Stomach (tissue), 4 donors: ENCODE data around the gene PRMT7.

ENCODE experiments used
- CTCF ChIP-seq, 7 experiments: fragments of 450-650 bp in 4 of 7; fragments of 200-600 bp in 3 of 7; sonication (generic) in 3 of 7; IDR thresholded peaks; one replicate each; pipeline ENCODE4 v1.5.1; 2016 to 2019; ENCODE audit warnings: antibody characterized with exemption in 7 of 7, control low read depth in 2 of 7, mild to moderate bottlenecking in 1 of 7
- EP300 ChIP-seq: sonication (generic); formaldehyde crosslinking; IDR thresholded peaks from one replicate; pipeline ENCODE4 v1.6.1; 2017; ENCODE audit warnings: antibody characterized with exemption
- POLR2A ChIP-seq, 4 donors: fragments of 450-650 bp; IDR thresholded peaks; one replicate each; pipeline ENCODE4 v1.6.1; 2016; ENCODE audit warnings: antibody characterized with exemption in 4 of 4, control low read depth in 2 of 4, mild to moderate bottlenecking in 1 of 4, moderate library complexity in 1 of 4

- TF ChIP-seq CTCF (IDR thresholded peaks at IDR 0.05) (no peak), EP300 (no peak), POLR2A (IDR thresholded peaks at IDR 0.05) (no peak)
These were observed 91.9 kb downstream of the PRMT7 start for GRCh38 chr16:68402748-68403040.
